ENCODE data around the gene CNPY4.
"Not testable (repeated sequence)": the region's sequence is repeated elsewhere in the genome, so short reads cannot be mapped to it uniquely, and the experiment has no call there.

The CNPY4 gene

DNA sequence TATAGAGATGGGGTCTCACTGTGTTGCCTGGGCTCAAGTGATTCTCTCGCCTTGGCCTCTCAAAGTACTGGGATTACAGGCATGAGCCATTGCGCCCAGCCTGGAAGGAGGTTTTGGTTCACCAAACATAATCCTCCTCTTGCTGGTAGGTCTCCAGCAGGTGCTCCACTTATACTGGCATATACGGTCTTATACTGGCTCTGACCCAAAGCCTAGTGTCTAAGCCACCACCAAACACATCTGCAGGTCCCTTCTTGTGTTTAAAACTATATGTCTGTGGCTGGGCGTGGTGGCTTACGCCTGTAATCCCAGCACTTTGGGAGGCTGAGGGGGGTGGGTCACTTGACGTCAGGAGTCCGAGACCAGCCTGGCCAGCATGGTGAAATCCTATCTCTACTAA, 12.7 kb downstream of the CNPY4 start:
- no peak for DNase-seq (ENCODE audit: low read depth)
- TF ChIP-seq, protein P1, sequence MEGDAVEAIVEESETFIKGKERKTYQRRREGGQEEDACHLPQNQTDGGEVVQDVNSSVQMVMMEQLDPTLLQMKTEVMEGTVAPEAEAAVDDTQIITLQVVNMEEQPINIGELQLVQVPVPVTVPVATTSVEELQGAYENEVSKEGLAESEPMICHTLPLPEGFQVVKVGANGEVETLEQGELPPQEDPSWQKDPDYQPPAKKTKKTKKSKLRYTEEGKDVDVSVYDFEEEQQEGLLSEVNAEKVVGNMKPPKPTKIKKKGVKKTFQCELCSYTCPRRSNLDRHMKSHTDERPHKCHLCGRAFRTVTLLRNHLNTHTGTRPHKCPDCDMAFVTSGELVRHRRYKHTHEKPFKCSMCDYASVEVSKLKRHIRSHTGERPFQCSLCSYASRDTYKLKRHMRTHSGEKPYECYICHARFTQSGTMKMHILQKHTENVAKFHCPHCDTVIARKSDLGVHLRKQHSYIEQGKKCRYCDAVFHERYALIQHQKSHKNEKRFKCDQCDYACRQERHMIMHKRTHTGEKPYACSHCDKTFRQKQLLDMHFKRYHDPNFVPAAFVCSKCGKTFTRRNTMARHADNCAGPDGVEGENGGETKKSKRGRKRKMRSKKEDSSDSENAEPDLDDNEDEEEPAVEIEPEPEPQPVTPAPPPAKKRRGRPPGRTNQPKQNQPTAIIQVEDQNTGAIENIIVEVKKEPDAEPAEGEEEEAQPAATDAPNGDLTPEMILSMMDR (conservative IDR thresholded peaks at IDR 0.05; ENCODE audit: low read depth, low read length), result no peak
- no peak overlapping the region for H3K4me3 ChIP-seq (ENCODE audit: low read depth, low read length)

DNA sequence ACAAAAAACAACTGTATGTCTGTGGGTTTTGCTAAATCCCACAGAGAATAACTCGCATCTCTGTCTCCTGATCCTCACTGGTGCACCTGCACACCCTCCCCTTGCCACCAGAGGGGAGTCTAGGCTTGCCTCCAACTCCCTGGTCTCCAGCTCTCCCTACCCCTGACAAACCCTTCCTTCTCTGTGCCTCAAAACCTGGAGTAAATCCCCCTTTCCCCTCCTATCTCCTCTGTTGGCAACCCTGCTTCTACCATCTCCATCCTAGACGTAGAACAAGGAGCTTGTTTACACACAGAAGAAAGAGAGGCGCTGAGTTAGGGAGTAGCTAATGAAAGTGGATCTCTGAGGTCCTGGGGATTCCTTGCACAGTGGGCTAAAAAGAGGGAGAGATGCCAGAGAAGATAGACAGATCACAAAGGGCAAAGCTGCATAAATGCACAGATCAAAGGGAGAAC, 13.3 kb downstream of the CNPY4 start:
- no peak overlapping the region for H3K4me3 ChIP-seq (ENCODE audit: low read depth, low read length)
- peak; percentile 81 for DNase-seq (ENCODE audit: low read depth)
- TF ChIP-seq, protein P1 (conservative IDR thresholded peaks at IDR 0.05; ENCODE audit: low read depth, low read length), result peak; percentile 98

DNA sequence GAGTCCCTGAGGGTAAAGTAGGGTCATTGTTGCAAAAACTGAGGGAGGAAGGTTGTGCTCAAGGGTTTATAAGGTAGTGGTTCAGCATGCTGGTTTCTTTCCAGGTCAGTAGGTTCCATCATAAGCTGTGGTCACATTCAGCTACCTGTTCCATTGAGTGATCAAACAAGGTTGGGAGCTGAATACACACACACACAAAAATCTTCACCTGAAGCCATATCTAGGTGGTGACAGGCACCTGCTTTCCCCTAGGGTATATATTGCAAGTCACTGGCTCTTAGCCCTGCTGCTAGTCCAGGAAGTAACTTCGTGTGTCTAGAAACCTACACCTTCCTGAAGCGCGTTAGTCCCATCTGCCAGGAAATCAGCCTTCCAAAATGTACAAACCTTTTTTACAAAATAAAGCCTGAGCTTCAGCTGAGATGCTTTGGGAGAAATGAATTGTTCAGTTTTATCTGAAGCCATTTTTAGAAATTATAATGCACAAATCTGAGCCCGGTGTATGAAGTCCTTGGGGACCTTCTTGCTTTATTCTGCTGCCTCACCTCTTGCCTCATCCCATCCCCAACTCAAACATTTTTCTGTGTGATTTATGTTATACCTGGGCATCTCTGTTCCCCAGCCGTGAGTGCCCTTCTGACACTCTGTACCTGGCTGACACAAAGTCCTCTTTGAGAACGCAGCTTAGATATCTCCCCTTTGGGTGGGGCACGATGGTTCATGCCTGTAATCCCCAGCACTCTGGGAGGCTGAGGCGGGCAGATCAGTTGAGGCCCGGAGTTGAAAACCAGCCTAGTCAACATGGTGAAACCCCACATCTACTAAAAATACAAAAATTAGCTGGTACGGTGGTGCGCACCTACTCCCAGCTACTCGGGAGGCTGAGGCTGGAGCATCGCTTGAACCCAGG, 18.7 kb downstream of the CNPY4 start:
- TF ChIP-seq, protein P1 (conservative IDR thresholded peaks at IDR 0.05; ENCODE audit: low read depth, low read length), result no peak
- no peak for DNase-seq (ENCODE audit: low read depth)
- H3K4me3 ChIP-seq (ENCODE audit: low read depth, low read length), result no peak overlapping the region

DNA sequence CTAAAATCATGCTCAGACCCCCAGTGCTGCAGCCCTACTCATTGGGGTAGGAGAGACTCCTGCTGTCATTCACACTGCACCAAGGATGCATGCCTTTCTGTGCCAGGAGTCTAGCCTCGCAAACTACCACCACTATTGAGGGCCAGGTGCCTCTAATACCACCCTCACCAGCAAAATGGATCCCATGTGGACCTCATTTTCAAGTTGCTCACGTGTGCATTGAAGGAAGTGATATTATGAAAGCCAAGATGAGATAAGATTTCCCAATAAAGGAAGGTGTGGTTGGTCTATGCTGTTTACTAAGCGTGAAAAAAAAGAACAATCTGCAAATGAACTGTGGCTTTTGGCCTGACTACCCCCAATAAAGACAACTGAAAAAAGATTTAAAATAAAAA, 22.1 kb downstream of the CNPY4 start:
- no peak overlapping the region for H3K4me3 ChIP-seq (ENCODE audit: low read depth, low read length)
- TF ChIP-seq, protein P1 (conservative IDR thresholded peaks at IDR 0.05; ENCODE audit: low read depth, low read length), result no peak
- DNase-seq (ENCODE audit: low read depth), result no peak

DNA sequence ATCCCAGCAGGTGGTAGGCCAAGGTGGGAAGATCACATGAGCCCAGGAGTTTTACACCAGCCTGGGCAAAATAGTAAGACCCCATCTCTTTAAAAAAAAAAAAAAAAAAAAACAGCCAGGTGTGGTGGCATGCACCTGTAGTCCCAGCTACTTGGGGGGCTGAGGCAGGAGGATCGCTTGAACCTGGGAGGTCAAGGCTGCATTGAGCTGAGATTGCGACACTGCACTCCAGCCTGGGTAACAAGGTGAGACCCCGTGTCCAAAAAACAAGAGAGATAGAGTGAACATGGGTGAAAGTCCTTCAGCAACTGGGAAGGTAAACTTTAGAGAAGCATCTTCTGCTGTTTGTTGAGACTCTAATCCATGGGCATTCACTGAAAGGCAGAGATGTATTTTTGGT, 23.0 kb downstream of the CNPY4 start:
- H3K4me3 ChIP-seq (ENCODE audit: low read depth, low read length), result no peak overlapping the region
- no peak for DNase-seq (ENCODE audit: low read depth)
- TF ChIP-seq, protein P1 (conservative IDR thresholded peaks at IDR 0.05; ENCODE audit: low read depth, low read length), result no peak

DNA sequence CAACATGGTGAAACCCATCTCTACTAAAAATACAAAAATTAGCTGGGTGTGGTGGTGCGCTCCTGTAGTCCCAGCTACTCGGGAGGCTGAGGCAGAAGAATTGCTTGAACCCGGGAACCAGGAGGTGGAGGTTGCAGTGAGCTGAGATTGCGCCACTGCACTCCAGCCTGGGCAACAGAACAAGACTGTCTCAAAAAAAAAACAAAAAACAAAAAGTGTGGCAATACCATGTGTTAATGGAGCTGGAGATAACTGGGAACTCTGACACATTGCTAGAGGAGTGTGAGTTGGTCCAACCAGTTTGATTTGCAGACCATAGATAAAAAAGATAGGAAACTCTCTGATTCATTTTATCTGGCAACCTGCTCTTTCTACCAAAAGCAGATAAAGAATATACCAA, 26.9 kb downstream of the CNPY4 start:
- peak; percentile 39 for DNase-seq (ENCODE audit: low read depth)
- H3K4me3 ChIP-seq (ENCODE audit: low read depth, low read length), result not testable (repeated sequence)

DNA sequence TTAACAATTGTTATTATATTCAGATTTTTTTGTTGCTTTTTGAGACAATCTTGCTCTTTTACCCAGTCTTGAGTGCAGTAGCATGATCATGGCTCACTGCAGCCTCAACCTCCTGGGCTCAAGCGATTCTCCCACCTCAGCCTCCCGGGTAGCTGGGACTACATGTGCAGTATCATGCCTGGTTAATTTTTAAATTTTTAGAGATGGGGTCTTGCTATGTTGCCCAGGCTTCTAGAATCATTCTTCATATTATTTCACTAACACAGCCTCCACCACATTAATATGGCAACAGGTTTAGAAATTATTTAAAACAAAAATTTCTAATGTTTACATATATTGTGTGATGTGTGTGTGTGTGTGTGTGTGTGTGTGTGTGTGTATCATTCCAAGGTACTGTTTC, 27.8 kb downstream of the CNPY4 start:
- DNase-seq (ENCODE audit: low read depth), result no peak
- TF ChIP-seq, protein P1 (conservative IDR thresholded peaks at IDR 0.05; ENCODE audit: low read depth, low read length), result no peak
- no peak overlapping the region for H3K4me3 ChIP-seq (ENCODE audit: low read depth, low read length)

Measured in choroid plexus epithelial cell (primary cell).